ENCODE data around the gene SLC48A1.

The SLC48A1 gene

GRCh38 chr12:47755655-47756562, 17.1 kb upstream of the SLC48A1 start:
- peak overlapping the region; percentile 19 for H3K4me3 ChIP-seq (ENCODE audit: low read depth, low read length)
- TF ChIP-seq, protein P1, sequence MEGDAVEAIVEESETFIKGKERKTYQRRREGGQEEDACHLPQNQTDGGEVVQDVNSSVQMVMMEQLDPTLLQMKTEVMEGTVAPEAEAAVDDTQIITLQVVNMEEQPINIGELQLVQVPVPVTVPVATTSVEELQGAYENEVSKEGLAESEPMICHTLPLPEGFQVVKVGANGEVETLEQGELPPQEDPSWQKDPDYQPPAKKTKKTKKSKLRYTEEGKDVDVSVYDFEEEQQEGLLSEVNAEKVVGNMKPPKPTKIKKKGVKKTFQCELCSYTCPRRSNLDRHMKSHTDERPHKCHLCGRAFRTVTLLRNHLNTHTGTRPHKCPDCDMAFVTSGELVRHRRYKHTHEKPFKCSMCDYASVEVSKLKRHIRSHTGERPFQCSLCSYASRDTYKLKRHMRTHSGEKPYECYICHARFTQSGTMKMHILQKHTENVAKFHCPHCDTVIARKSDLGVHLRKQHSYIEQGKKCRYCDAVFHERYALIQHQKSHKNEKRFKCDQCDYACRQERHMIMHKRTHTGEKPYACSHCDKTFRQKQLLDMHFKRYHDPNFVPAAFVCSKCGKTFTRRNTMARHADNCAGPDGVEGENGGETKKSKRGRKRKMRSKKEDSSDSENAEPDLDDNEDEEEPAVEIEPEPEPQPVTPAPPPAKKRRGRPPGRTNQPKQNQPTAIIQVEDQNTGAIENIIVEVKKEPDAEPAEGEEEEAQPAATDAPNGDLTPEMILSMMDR (IDR thresholded peaks at IDR 0.05; ENCODE audit: borderline replicate concordance, insufficient read depth, low read depth, low read length) = no peak

GRCh38 chr12:47757364-47757839, 15.6 kb upstream of the SLC48A1 start:
- TF ChIP-seq, protein P1 (IDR thresholded peaks at IDR 0.05; ENCODE audit: borderline replicate concordance, insufficient read depth, low read depth, low read length) = no peak
- no peak overlapping the region for H3K4me3 ChIP-seq (ENCODE audit: low read depth, low read length)

- TF ChIP-seq, protein P1 (IDR thresholded peaks at IDR 0.05; ENCODE audit: borderline replicate concordance, insufficient read depth, low read depth, low read length) = no peak
- no peak overlapping the region for H3K4me3 ChIP-seq (ENCODE audit: low read depth, low read length)
These were observed 15.0 kb upstream of the SLC48A1 start for GRCh38 chr12:47757840-47758583.

GRCh38 chr12:47758584-47758833, 14.5 kb upstream of the SLC48A1 start:
- TF ChIP-seq, protein P1 (IDR thresholded peaks at IDR 0.05; ENCODE audit: borderline replicate concordance, insufficient read depth, low read depth, low read length) = no peak

DNA sequence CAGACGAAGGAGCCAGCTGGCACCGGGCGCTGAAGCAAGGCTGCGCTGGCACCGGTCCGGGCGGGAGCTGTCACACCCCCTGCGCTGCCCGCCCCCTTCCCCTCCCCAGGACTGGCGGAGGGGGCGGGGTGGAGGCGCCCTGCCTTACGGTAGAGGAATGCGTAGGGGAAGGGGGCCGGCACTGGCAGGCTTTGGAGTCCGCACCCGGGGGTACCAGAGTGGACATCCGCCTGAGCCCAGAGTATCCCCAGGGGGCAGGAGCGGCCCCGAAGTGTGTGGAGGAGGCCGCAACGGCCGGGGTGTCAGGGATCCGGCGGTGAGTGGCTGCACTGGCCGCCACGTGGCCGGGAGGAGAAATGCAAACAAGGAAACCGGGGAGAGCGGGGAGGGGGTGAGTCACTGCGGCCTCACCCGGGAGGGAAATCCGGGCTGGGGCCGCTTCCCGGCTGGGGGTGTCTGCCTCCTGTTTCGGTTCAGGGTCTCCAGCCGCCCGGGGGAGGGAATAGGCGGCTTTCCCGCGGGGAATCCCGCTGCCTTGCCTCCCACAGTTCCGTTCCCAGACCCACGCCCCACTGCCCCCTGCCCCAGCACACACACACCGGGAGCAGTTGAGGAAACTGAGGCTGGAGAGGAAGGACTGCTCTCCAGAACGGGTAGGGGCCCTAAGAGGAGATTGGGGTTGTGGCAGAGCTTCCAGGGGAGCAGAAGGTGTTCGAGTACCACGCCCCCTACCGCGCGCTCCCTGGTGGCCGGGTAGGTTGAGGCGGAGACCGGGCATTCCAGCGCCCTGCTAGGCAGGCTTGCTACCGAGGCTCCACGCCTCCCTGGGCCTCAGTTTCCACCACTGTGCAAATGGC, 14.0 kb upstream of the SLC48A1 start, which contains the start of gene RAPGEF3:
Gene RAPGEF3 (minus strand): TSS at position 47 of the 857 bp plus-strand sequence. CDS start 324 bp downstream, outside the sequence.
- TF ChIP-seq, protein P1 (IDR thresholded peaks at IDR 0.05; ENCODE audit: borderline replicate concordance, insufficient read depth, low read depth, low read length) = peak; percentile 73
- H3K4me3 ChIP-seq (ENCODE audit: low read depth, low read length) = peak within 1 kb of the TSS; percentile 42

More at GRCh38 chr12:47758584-47758833, 14.5 kb upstream of the SLC48A1 start:
- H3K4me3 ChIP-seq (ENCODE audit: low read depth, low read length) = peak overlapping the region; percentile 42

DNA sequence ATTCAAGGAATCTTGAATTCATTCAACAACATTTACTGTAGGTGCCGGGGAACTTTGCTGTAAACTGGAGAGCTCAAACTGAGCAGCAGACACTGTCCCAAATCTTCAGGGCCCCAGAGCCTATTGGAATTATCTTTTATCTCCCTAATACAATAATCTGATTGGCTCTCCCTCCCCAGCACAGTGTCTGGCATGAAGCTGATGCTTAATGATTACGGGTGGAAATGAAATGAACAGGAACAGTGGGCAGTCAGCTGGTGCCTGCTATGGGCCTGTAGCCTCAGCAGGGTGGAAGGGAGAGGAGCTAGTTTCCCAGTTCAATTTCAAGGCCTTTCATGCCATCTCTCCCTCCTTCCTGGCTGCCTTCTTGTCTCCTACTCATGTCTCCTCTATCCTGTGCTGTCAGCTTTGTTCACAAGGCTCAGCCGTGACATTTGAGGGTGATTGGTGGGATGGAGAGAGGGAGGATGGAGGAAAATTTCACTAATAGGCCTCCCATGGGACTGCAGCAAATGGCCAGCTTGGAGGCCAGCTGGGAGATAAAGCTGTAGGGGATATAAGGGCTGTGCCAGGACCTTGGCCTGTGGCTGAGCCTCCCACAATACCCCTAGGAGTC, 10.1 kb upstream of the SLC48A1 start:
- TF ChIP-seq, protein P1 (IDR thresholded peaks at IDR 0.05; ENCODE audit: borderline replicate concordance, insufficient read depth, low read depth, low read length) = no peak
- H3K4me3 ChIP-seq (ENCODE audit: low read depth, low read length) = no peak overlapping the region
